Muscle of leg (tissue), 11 donors: ENCODE results near the gene DDR2. TPM values are rescaled to one million over a fixed set of nuclear protein-coding genes. Genes with fewer than 3 reads are reported as not detected.

Experiments used
- DNase-seq: peaks from one replicate; pipeline ENCODE4 v3.0.0; 2013
- H3K27ac ChIP-seq: one replicate; pipeline ENCODE4 v1.5.1; 2013; ENCODE audit warnings: mild to moderate bottlenecking, low read length, control low read depth
- H3K27me3 ChIP-seq: one replicate; pipeline ENCODE4 v1.6.1; 2013; ENCODE audit warnings: low read length; ENCODE audit not compliant: control insufficient read depth, insufficient read depth
- H3K36me3 ChIP-seq: one replicate; pipeline ENCODE4 v1.6.1; 2013; ENCODE audit warnings: low read length; ENCODE audit not compliant: control insufficient read depth, insufficient read depth
- H3K4me1 ChIP-seq: one replicate; pipeline ENCODE4 v1.6.1; 2013; ENCODE audit warnings: low read length; ENCODE audit not compliant: control insufficient read depth, insufficient read depth
- H3K4me3 ChIP-seq: one replicate; pipeline ENCODE4 v1.5.1; 2013; ENCODE audit warnings: low read length, control low read depth
- H3K9me3 ChIP-seq: replicated peaks from 2 replicates; pipeline ENCODE4 v1.6.1; 2013; ENCODE audit warnings: low read depth, low read length; ENCODE audit not compliant: control insufficient read depth
- WGBS: methylation state at CpG from one replicate; pipeline ENCODE4 v1.1.5; 2013; ENCODE audit warnings: missing lambda C conversion rate; ENCODE audit not compliant: insufficient coverage; 5-methylcytosine and 5-hydroxymethylcytosine counted together
- polyA plus RNA-seq, 8 donors: library from polyadenylated mRNA; unstranded; fragments of 120-200 nt; gene quantifications; one replicate each; pipeline versions ENCODE4 v1.2.1 to v1.2.3, GENCODE V29; 2013; ENCODE audit warnings: inconsistent platforms in 1 of 8, low replicate concordance in 1 of 8; ENCODE audit not compliant: insufficient read length in 8 of 8, insufficient read depth in 1 of 8
- total RNA-seq: library from RNA; stranded (reverse); fragments of 120-200 nt; gene quantifications from one replicate; pipeline ENCODE4 v1.2.4, GENCODE V29; 2013

Gene DDR2
- total and polyA plus RNA-seq, 9 donors, result 23.7 to 66.4 (median 47.9) TPM

DNA sequence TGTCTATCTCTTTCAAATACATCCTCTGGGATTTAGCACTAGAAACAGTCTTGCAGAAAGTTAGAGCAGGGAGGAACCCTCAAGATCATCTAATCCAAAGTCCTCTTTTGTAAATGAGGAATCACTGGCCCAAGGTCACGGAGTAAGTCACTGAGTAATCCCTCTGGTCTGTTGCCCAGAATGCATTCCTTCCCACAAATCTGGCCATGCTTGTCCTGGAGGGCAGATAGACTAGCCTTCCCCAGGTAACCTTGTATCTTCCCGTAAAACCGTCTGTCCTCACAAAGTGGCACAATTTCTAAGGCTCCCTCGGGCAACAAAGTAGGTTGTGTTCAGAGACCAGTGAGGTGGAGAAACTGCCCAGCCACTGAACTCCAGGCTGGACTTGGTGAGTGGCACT lies 46.2 kb downstream of the DDR2 start:
- no peak overlapping the region for H3K4me3 ChIP-seq
- peaks cover 4% of the 10 kb centered on the region for H3K36me3 ChIP-seq
- peaks cover 14% of the 10 kb centered on the region for H3K4me1 ChIP-seq
- H3K27me3 ChIP-seq, result no peaks in the 10 kb centered on the region
- H3K27ac ChIP-seq, result no peak overlapping the region
- 75% methylated on average over 2 of the region's 4 CpGs for WGBS
- no peak for DNase-seq
- peaks cover 4% of the 10 kb centered on the region for H3K9me3 ChIP-seq

DNA sequence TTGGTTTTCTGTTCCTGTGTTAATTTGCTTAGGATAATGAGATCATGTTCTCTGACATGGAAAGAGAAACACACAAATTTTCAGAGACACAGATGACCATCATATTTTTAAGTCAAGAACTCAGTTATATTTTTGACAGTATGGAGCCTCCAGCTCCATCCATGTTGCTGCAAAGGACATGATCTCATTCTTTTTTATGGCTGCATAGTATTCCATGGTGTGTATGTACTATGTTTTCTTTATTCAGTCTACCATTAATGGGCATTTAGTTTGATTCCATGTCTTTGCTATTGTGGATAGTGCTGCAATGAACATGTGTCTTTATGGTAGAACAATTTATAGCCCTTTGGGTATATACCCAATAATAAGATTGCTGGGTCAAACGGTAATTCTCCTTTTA lies 47.0 kb downstream of the DDR2 start:
- Histone ChIP-seq H3K4me3 (no peak overlapping the region), H3K4me1 (peaks cover 14% of the 10 kb centered on the region), H3K27me3 (no peaks in the 10 kb centered on the region), H3K27ac (no peak overlapping the region), H3K36me3 (peaks cover 4% of the 10 kb centered on the region), H3K9me3 (peaks cover 4% of the 10 kb centered on the region)
- no CpG with 5 or more reads among the region's 1 CpG for WGBS
- no peak for DNase-seq

DNA sequence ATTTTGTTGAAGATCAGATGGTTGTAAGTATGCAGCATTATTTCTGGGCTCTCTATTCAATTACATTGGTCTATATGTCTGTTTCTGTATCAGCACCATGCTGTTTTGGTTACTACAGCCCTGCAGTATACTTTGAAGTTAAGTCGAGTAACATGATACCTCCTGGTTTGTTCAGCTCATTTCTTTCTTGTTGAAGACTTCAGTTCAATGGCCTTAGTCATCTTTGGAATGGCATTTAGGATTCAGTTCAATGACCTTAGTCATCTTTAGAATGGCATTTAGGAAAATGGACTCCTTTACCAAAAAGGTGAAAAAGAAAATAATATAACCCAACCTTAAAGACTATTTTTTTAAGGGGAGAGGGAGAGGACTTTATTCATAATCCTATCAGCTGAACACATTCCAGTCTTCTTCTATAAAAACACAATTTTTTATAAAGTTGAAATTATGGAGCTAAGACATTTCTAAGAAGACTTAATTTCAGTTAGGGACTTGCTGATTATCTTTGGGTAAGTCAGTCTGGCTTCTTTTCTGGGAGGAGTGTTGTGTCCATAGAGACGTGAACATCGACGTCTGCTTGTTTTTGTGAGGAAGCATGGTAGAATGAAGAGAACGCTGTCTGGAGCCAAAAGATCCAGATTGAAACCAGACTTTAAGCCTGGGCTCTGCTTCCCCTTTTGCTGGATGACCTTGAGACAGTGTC lies 48.3 kb downstream of the DDR2 start:
- no peak for DNase-seq
- no peaks in the 10 kb centered on the region for H3K27me3 ChIP-seq
- peaks cover 4% of the 10 kb centered on the region for H3K9me3 ChIP-seq
- peaks cover 2% of the 10 kb centered on the region for H3K36me3 ChIP-seq
- peaks cover 14% of the 10 kb centered on the region for H3K4me1 ChIP-seq
- WGBS, result 53% methylated on average over 3 of the region's 5 CpGs
- H3K4me3 ChIP-seq, result no peak overlapping the region
- no peak overlapping the region for H3K27ac ChIP-seq

DNA sequence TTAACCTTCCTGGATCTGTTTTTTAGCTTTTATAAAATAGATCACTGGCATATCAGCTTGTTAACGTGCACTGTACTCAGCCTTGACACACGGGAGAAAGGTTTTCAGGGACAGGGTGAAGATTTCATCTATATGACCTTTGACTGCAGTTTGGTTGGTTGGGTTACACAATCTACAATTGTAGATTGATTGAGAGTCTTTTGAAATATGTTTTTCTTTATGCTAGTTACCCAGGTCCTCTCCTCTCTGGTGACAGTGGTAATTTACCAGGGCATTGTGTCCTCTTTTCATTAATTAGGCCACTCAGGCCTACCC lies 48.8 kb downstream of the DDR2 start:
- H3K27me3 ChIP-seq, result no peaks in the 10 kb centered on the region
- no peak overlapping the region for H3K4me3 ChIP-seq
- H3K9me3 ChIP-seq, result peaks cover 4% of the 10 kb centered on the region
- H3K36me3 ChIP-seq, result peaks cover 2% of the 10 kb centered on the region
- H3K4me1 ChIP-seq, result peaks cover 14% of the 10 kb centered on the region
- no CpG with 5 or more reads among the region's 2 CpGs for WGBS
- no peak for DNase-seq
- no peak overlapping the region for H3K27ac ChIP-seq

DNA sequence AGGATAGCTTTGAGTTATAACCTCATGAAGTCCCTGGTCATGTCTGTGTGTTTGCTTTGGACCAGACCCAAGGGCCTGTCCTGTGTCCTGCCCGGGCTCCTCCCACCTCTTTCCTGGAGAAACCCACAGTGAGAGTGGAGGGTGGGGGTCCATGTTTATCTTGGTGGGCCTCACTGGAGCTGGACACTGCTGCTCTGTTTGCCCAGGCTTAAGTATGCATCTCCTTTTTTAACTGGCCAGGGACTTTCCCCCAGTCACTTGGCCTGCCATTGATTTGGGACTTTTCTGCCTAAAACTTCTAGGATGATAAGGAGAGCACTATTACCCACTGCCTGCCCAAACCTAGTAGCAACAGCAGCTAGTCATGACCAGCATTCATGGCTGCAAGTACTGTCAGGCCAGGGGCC lies 49.8 kb downstream of the DDR2 start:
- Histone ChIP-seq H3K36me3 (peaks cover 2% of the 10 kb centered on the region), H3K9me3 (peaks cover 4% of the 10 kb centered on the region), H3K27ac (no peak overlapping the region), H3K4me1 (peaks cover 9% of the 10 kb centered on the region), H3K4me3 (no peak overlapping the region), H3K27me3 (no peaks in the 10 kb centered on the region)
- no peak for DNase-seq
- WGBS, result no CpG with 5 or more reads among the region's 1 CpG

DNA sequence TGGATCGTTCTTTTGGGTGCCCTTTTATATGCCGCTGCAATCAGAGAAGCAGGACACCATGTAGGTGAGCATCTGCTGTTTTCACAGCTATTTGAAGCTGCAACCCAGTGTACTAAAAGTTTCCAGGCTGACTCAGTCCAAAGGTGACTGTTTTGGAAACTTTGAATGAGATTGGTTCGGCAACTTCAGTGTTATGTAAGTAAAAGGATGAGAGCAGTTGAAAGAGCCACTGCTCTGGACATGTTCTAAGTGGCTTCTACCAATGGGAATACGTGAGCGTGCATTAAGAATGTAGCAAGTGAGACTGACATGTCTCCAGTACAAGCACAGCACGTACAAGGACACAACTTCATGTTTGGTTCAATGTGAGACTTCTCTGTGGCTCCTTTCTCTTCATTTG lies 55.6 kb downstream of the DDR2 start:
- peaks cover 7% of the 10 kb centered on the region for H3K4me1 ChIP-seq

DNA sequence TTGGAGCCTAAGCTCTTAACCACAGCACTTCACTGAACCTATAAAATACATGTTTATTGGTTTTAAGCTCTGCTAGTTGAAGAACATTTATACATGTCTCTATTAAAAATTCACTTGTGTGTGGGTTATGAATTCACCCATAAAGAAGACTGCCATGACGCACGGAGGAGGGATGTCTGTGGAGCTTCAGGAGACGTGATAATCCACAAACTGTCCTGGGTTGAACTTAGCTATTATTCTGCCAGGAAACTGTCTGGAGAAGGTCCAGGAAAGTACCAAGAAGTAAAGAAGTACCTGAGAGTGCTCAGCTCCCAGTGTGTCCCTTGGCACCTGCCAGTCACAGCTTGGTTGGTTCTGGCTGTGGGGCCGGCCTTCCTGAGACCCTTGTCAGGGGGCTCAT lies 56.3 kb downstream of the DDR2 start:
- DNase-seq, result no peak
- Histone ChIP-seq H3K27ac (no peak overlapping the region), H3K9me3 (no peaks in the 10 kb centered on the region), H3K27me3 (no peaks in the 10 kb centered on the region), H3K4me1 (peaks cover 9% of the 10 kb centered on the region), H3K4me3 (no peak overlapping the region), H3K36me3 (no peaks in the 10 kb centered on the region)
- 77% methylated on average over 4 of the region's 4 CpGs for WGBS

More for the DNA sequence above, 55.6 kb downstream of the DDR2 start:
- Histone ChIP-seq H3K9me3 (no peaks in the 10 kb centered on the region), H3K36me3 (no peaks in the 10 kb centered on the region), H3K4me3 (no peak overlapping the region), H3K27ac (no peak overlapping the region), H3K27me3 (no peaks in the 10 kb centered on the region)
- 47% methylated on average over 3 of the region's 6 CpGs for WGBS
- peak; percentile 63 for DNase-seq

DNA sequence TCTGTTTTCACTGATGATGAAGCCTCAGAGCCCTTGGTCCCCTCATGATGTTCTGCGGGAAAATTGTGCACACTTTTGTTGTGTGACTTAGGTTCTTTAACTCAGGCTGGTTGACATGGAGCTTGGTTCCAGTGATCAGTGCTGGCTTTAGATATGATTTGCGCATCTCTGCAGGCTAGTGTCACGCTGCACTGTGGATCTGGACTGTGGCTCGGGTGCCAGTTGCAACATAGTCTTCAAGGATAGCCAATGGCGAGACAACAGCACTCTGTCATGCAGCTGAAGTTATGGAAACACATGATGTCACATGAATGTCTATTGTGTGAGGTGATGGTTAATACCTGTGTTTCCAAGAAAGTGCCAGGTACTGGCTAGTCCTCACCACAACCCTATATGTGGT lies 56.7 kb downstream of the DDR2 start:
- H3K27ac ChIP-seq, result no peak overlapping the region
- H3K4me1 ChIP-seq, result peaks cover 11% of the 10 kb centered on the region
- no peaks in the 10 kb centered on the region for H3K36me3 ChIP-seq
- no peaks in the 10 kb centered on the region for H3K9me3 ChIP-seq
- WGBS, result 95% methylated on average over 5 of the region's 5 CpGs
- H3K4me3 ChIP-seq, result no peak overlapping the region
- H3K27me3 ChIP-seq, result no peaks in the 10 kb centered on the region
- no peak for DNase-seq

DNA sequence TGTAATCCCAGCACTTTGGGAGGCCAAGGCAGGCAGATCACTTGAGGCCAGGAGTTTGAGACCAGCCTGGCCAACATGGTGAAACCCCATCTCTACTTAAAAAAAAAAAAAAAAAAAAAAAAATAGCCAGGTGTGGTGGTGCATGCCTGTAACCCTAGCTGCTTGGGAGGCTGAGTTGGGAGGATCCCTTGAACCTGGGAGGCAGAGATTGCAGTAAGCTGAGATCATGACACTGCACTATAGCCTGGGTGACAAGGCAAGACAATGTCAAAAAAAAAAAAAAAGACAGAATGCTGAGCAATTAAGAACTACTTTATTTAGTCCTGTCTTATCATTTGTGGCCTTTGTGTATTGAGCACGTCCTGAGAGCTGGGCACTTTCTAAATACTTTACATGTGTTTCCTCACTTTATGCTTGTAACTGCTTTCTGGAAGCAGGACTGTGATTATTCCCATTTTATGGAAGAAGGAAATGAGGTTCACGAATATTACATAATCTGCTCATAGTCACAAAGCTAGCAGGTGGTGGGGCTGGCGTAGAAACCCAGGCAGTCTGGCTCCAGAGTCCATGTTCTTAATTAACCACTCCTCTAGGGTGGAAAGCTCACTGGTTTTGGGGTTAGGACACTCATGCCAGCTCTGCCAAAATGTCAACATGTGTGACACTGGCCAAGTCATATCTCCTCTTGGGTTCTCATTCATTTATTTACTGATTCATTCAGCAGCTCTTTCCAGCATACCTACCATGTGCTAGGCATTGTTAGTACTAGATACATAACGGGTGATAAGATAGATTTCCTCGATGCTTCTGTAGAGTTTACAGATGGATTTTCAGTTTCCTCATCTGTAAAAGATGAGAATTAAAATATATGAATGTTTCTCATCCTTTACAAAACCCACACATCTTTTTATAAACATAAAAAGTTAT lies 57.7 kb downstream of the DDR2 start:
- Histone ChIP-seq H3K27me3 (no peaks in the 10 kb centered on the region), H3K4me3 (no peak overlapping the region), H3K27ac (no peak overlapping the region), H3K36me3 (no peaks in the 10 kb centered on the region), H3K9me3 (no peaks in the 10 kb centered on the region), H3K4me1 (peaks cover 11% of the 10 kb centered on the region)
- WGBS, result no CpG with 5 or more reads among the region's 5 CpGs
- DNase-seq, result no peak

DNA sequence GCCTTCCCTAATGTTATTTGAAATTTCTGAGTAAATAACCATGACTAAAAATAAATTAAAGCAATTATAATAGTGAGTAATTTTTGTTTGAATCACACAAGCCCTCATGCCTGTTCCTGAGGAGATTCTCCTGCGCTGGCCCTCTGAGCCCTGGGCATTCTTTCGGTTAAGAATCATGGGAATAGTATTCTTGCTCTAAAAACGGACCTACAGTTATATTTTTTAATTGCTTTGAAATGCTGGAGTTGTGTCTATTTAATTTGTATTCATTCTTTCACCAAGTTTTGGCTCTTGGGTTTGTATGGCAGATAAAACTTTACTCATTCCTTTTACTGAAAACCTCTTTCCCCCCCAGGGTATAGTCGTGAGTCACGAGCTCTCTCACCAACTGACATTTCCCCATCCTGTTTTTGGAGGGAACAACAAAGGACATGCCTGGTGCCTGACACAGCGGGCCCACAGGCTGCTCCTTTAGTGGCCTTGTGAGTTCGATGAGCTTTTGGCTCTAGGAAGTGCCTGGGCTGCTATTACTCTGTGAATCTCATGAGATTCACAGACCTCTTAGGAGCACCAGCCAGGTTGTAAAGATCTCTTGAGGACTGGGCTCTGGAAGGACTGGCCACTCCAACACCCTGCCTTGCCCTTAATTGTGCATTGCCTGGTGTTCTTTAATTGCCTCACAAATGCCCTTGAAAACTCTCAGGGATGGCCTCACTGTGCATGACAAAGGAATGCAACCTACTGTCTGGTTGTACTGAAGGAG lies 58.6 kb downstream of the DDR2 start:
- WGBS, result 0% methylated on average over 1 of the region's 7 CpGs
- peak; percentile 46 for DNase-seq
- no peak overlapping the region for H3K27ac ChIP-seq
- H3K4me3 ChIP-seq, result no peak overlapping the region
- H3K36me3 ChIP-seq, result no peaks in the 10 kb centered on the region
- no peaks in the 10 kb centered on the region for H3K9me3 ChIP-seq
- H3K4me1 ChIP-seq, result peaks cover 15% of the 10 kb centered on the region
- no peaks in the 10 kb centered on the region for H3K27me3 ChIP-seq
